ENCODE measurements around the gene APMAP.

GRCh38 chr20:24952376-24953208, 40.0 kb downstream of the APMAP start:
- TF ChIP-seq POLR2A (IDR thresholded peaks at IDR 0.05) (no peak), CTCF (IDR thresholded peaks at IDR 0.05) (no peak)

Data from prostate gland (tissue), 2 donors.